ENCODE results near the gene QPCTL.
A peak's percentile ranks its signal among the peaks of the same experiment; 100 is the strongest.

QPCTL gene

GRCh38 chr19:45692187-45693105 lies at the start of gene QPCTL:
Gene QPCTL (plus strand): TSS chr19:45692666. CDS start chr19:45692704, 38 bp downstream.
- peak; percentile 98 to 100 for DNase-seq

GRCh38 chr19:45643024-45643926 lies 49.2 kb upstream of the QPCTL start:
- DNase-seq = peak; percentile 69 to 97

- no peak for DNase-seq
Measured at GRCh38 chr19:45643927-45644771, 48.3 kb upstream of the QPCTL start.

GRCh38 chr19:45645068-45645630 lies 47.3 kb upstream of the QPCTL start:
- no peak for DNase-seq

GRCh38 chr19:45645631-45646344 lies 46.7 kb upstream of the QPCTL start:
- DNase-seq = peak; percentile 37 to 55

- no peak for DNase-seq
Measured at GRCh38 chr19:45646345-45646698, 46.1 kb upstream of the QPCTL start.

GRCh38 chr19:45650722-45651121 lies 41.7 kb upstream of the QPCTL start:
- no peak for DNase-seq

- no peak for DNase-seq
Measured at GRCh38 chr19:45653634-45654033, 38.8 kb upstream of the QPCTL start.

- DNase-seq = no peak
Measured at GRCh38 chr19:45655073-45655472, 37.4 kb upstream of the QPCTL start.

GRCh38 chr19:45657520-45658167 lies 34.8 kb upstream of the QPCTL start:
- no peak for DNase-seq

- no peak for DNase-seq
Measured at GRCh38 chr19:45659096-45659729, 33.3 kb upstream of the QPCTL start.

- DNase-seq = no peak
Measured at GRCh38 chr19:45660636-45661035, 31.8 kb upstream of the QPCTL start.

- no peak for DNase-seq
Measured at GRCh38 chr19:45663800-45664199, 28.7 kb upstream of the QPCTL start.

- no peak for DNase-seq
Measured at GRCh38 chr19:45664575-45664974, 27.9 kb upstream of the QPCTL start.

- peak; percentile 79 to 86 for DNase-seq
Measured at GRCh38 chr19:45667620-45668341, 24.7 kb upstream of the QPCTL start, which contains the start of gene GIPR. Gene GIPR (plus strand): TSS chr19:45668221. CDS start chr19:45669521, 1,300 bp downstream.

GRCh38 chr19:45668342-45668871 lies 24.1 kb upstream of the QPCTL start:
- DNase-seq = peak; percentile 14 to 16

- peak; percentile 76 to 95 for DNase-seq
Measured at GRCh38 chr19:45670670-45671453, 21.6 kb upstream of the QPCTL start.

- DNase-seq = no peak
Measured at GRCh38 chr19:45674946-45675345, 17.5 kb upstream of the QPCTL start.

- no peak for DNase-seq
Measured at GRCh38 chr19:45676851-45677263, 15.6 kb upstream of the QPCTL start.
